HG03378 (cell line): ENCODE measurements around the gene TMEM259.

Experiments used
- ATAC-seq: cut with Tn5 transposase; IDR thresholded peaks from one replicate; pipeline ENCODE4 v1.9.1; 2021; ENCODE audit warnings: mild to moderate bottlenecking, moderate library complexity; ENCODE audit not compliant: unreplicated experiment

TMEM259 gene

GRCh38 chr19:1020868-1021425 is at the start of gene TMEM259:
Gene TMEM259, minus strand, starts transcription at chr19:1021123. Its CDS starts 127 bp downstream, at chr19:1020996.
- peak; percentile 69 for ATAC-seq

- no peak for ATAC-seq
Measured at GRCh38 chr19:1070576-1070930, 49.6 kb upstream of the TMEM259 start.

GRCh38 chr19:1069009-1069779 is 48.3 kb upstream of the TMEM259 start:
- ATAC-seq = no peak

- ATAC-seq = no peak
Measured at GRCh38 chr19:1068009-1069001, 47.4 kb upstream of the TMEM259 start.

- no peak for ATAC-seq
Measured at GRCh38 chr19:1067341-1067957, 46.5 kb upstream of the TMEM259 start.

- no peak for ATAC-seq
Measured at GRCh38 chr19:1066748-1067340, 45.9 kb upstream of the TMEM259 start, which contains the start of gene ARHGAP45. Gene ARHGAP45, plus strand, starts transcription at chr19:1067167. Its CDS starts 239 bp downstream, at chr19:1067406.

- no peak for ATAC-seq
Measured at GRCh38 chr19:1066251-1066747, 45.4 kb upstream of the TMEM259 start.

- no peak for ATAC-seq
Measured at GRCh38 chr19:1065606-1066109, 44.7 kb upstream of the TMEM259 start.

- ATAC-seq = no peak
Measured at GRCh38 chr19:1064661-1065605, 44.0 kb upstream of the TMEM259 start.

GRCh38 chr19:1063909-1064660 is 43.2 kb upstream of the TMEM259 start:
- ATAC-seq = no peak

- ATAC-seq = no peak
Measured at GRCh38 chr19:1063030-1063908, 42.3 kb upstream of the TMEM259 start.

GRCh38 chr19:1062387-1063029 is 41.6 kb upstream of the TMEM259 start:
- no peak for ATAC-seq

- ATAC-seq = no peak
Measured at GRCh38 chr19:1061987-1062386, 41.1 kb upstream of the TMEM259 start.

GRCh38 chr19:1060689-1061088 is 39.8 kb upstream of the TMEM259 start:
- no peak for ATAC-seq

GRCh38 chr19:1058112-1058511 is 37.2 kb upstream of the TMEM259 start:
- no peak for ATAC-seq

- ATAC-seq = no peak
Measured at GRCh38 chr19:1057176-1057855, 36.4 kb upstream of the TMEM259 start.
